H9 (cell line): ENCODE results near the gene ARID3A. TPM values are rescaled to one million over a fixed set of nuclear protein-coding genes. Genes with fewer than 3 reads are reported as not detected.

Source experiments
- DNase-seq: peaks from one replicate; pipeline ENCODE4 v3.0.0-alpha.2; 2017
- H2AFZ ChIP-seq: one replicate; pipeline ENCODE4 v1.6.1; 2013; ENCODE audit warnings: mild to moderate bottlenecking, low read length, control low read depth, moderate library complexity
- H2AK5ac ChIP-seq: 2 replicates; pipeline ENCODE4 v1.6.1; 2013; ENCODE audit warnings: low read length, control low read depth, mixed read lengths; ENCODE audit not compliant: insufficient read length
- H2BK120ac ChIP-seq: one replicate; pipeline ENCODE4 v1.6.1; 2013; ENCODE audit warnings: low read depth, mild to moderate bottlenecking, low read length, control low read depth, inconsistent platforms; ENCODE audit not compliant: poor library complexity, severe bottlenecking
- H2BK12ac ChIP-seq: 2 replicates; pipeline ENCODE4 v1.6.1; 2013; ENCODE audit warnings: low read length, control low read depth, mixed read lengths, low read depth; ENCODE audit not compliant: insufficient read length
- H2BK15ac ChIP-seq: 2 replicates; pipeline ENCODE4 v1.6.1; 2013; ENCODE audit warnings: low read depth, low read length, control low read depth
- H2BK20ac ChIP-seq: one replicate; pipeline ENCODE4 v1.6.1; 2013; ENCODE audit warnings: low read depth, mild to moderate bottlenecking, low read length, control low read depth, inconsistent platforms; ENCODE audit not compliant: poor library complexity, severe bottlenecking
- H2BK5ac ChIP-seq: 2 replicates; pipeline ENCODE4 v1.6.1; 2013; ENCODE audit warnings: low read length, control low read depth, mixed read lengths; ENCODE audit not compliant: insufficient read length
- H3K14ac ChIP-seq: 2 replicates; pipeline ENCODE4 v1.6.1; 2013; ENCODE audit warnings: low read length, control low read depth; ENCODE audit not compliant: insufficient read depth
- H3K18ac ChIP-seq: 2 replicates; pipeline ENCODE4 v1.6.1; 2013; ENCODE audit warnings: low read depth, mild to moderate bottlenecking, mixed read lengths, low read length, control low read depth; ENCODE audit not compliant: insufficient read length
- H3K23ac ChIP-seq: 2 replicates; pipeline ENCODE4 v1.6.1; 2013; ENCODE audit warnings: low read length, control low read depth, mixed read lengths, low read depth; ENCODE audit not compliant: insufficient read length
- H3K23me2 ChIP-seq: 2 replicates; pipeline ENCODE4 v1.6.1; 2013; ENCODE audit warnings: low read depth, mild to moderate bottlenecking, mixed read lengths, low read length, control low read depth; ENCODE audit not compliant: insufficient read length, poor library complexity, severe bottlenecking
- H3K27ac ChIP-seq: 2 replicates; pipeline ENCODE4 v1.5.1; 2013; ENCODE audit warnings: low read length, control low read depth, mixed read lengths, low read depth; ENCODE audit not compliant: insufficient read length
- H3K27me3 ChIP-seq: 2 replicates; pipeline ENCODE4 v1.6.1; 2013; ENCODE audit warnings: low read length, control low read depth, inconsistent platforms; ENCODE audit not compliant: insufficient read depth
- H3K4ac ChIP-seq: 2 replicates; pipeline ENCODE4 v1.6.1; 2013; ENCODE audit warnings: low read depth, mild to moderate bottlenecking, control low read depth, inconsistent platforms, low read length, moderate library complexity
- H3K4me1 ChIP-seq: 2 replicates; pipeline ENCODE4 v1.6.1; 2013; ENCODE audit warnings: low read length, control low read depth, inconsistent platforms; ENCODE audit not compliant: insufficient read depth
- H3K4me2 ChIP-seq: 2 replicates; pipeline ENCODE4 v1.6.1; 2013; ENCODE audit warnings: low read length, control low read depth, mixed read lengths; ENCODE audit not compliant: insufficient read length, insufficient read depth
- H3K56ac ChIP-seq: 2 replicates; pipeline ENCODE4 v1.6.1; 2013; ENCODE audit warnings: low read depth, mild to moderate bottlenecking, mixed read lengths, low read length, control low read depth; ENCODE audit not compliant: insufficient read length
- H3K79me1 ChIP-seq: 2 replicates; pipeline ENCODE4 v1.6.1; 2013; ENCODE audit warnings: low read depth, mild to moderate bottlenecking, moderate library complexity, low read length, control low read depth, inconsistent platforms; ENCODE audit not compliant: insufficient read depth, poor library complexity, severe bottlenecking
- H3K79me2 ChIP-seq: 2 replicates; pipeline ENCODE4 v1.6.1; 2013; ENCODE audit warnings: low read length, control low read depth, inconsistent platforms; ENCODE audit not compliant: insufficient read depth
- H3K9ac ChIP-seq: 2 replicates; pipeline ENCODE4 v1.6.1; 2013; ENCODE audit warnings: low read length, control low read depth, mixed read lengths; ENCODE audit not compliant: insufficient read length; ENCODE audit errors: extremely low read depth
- H3K9me3 ChIP-seq: one replicate; pipeline ENCODE4 v1.6.1; 2013; ENCODE audit warnings: low read depth, low read length, inconsistent platforms; ENCODE audit not compliant: control insufficient read depth
- H3T11ph ChIP-seq: one replicate; pipeline ENCODE4 v1.6.1; 2013; ENCODE audit warnings: mild to moderate bottlenecking, low read length, control low read depth, inconsistent platforms
- H4K20me1 ChIP-seq: one replicate; pipeline ENCODE4 v1.6.1; 2013; ENCODE audit not compliant: control insufficient read depth, insufficient read length, insufficient read depth
- H4K5ac ChIP-seq: 2 replicates; pipeline ENCODE4 v1.6.1; 2013; ENCODE audit warnings: low read depth, mild to moderate bottlenecking, mixed read lengths, low read length, control low read depth; ENCODE audit not compliant: insufficient read length
- H4K8ac ChIP-seq: replicated peaks from 2 replicates; pipeline ENCODE4 v1.6.1; 2013; ENCODE audit warnings: low read length, control low read depth, mixed read lengths, low read depth; ENCODE audit not compliant: insufficient read length
- H4K91ac ChIP-seq: 2 replicates; pipeline ENCODE4 v1.6.1; 2013; ENCODE audit warnings: low read depth, mild to moderate bottlenecking, moderate library complexity, mixed read lengths, low read length, control low read depth; ENCODE audit not compliant: insufficient read length
- H3K27ac Mint-ChIP-seq, 3 experiments: 2 replicates in 2 of 3; 3 replicates in 1 of 3; pipeline ENCODE4 v1.8.0; 2020 to 2021; ENCODE audit warnings: mixed read lengths in 3 of 3, mild to moderate bottlenecking in 1 of 3, moderate library complexity in 1 of 3
- H3K27me3 Mint-ChIP-seq: 2 replicates; pipeline ENCODE4 v1.8.0; 2021; ENCODE audit warnings: low read depth, mild to moderate bottlenecking, moderate library complexity, mixed read lengths
- H3K36me3 Mint-ChIP-seq, 3 experiments: 2 replicates in 2 of 3; 3 replicates in 1 of 3; pipeline ENCODE4 v1.8.0; 2020 to 2021; ENCODE audit warnings: low read depth in 3 of 3, mixed read lengths in 3 of 3; ENCODE audit not compliant: insufficient read depth in 1 of 3
- H3K4me1 Mint-ChIP-seq, 2 experiments: 2 replicates each; pipeline ENCODE4 v1.8.0; 2020; ENCODE audit warnings: mixed read lengths in 2 of 2
- H3K4me3 Mint-ChIP-seq, 2 experiments: 2 replicates in 1 of 2; 3 replicates in 1 of 2; pipeline ENCODE4 v1.8.0; 2020 to 2021; ENCODE audit warnings: mild to moderate bottlenecking in 2 of 2, mixed read lengths in 2 of 2, moderate library complexity in 1 of 2
- H3K9me3 Mint-ChIP-seq, 2 experiments: 2 replicates in 1 of 2; 3 replicates in 1 of 2; pipeline ENCODE4 v1.8.0; 2020; ENCODE audit warnings: mild to moderate bottlenecking in 2 of 2, mixed read lengths in 2 of 2, moderate library complexity in 1 of 2
- CTCF ChIP-seq: fragments of 200-600 bp; sonication (generic); conservative IDR thresholded peaks from 3 replicates; pipeline ENCODE4 v1.8.0; 2021; ENCODE audit warnings: antibody characterized with exemption, mild to moderate bottlenecking
- WGBS: extraction: QIAGEN DNeasy Blood & Tissue Kit; methylation state at CpG from one replicate; pipeline ENCODE4 v1.1.7; 2013; ENCODE audit warnings: missing lambda C conversion rate, low lambda C conversion rate, mixed read lengths; ENCODE audit not compliant: insufficient read length; ENCODE audit errors: extremely low coverage; 5-methylcytosine and 5-hydroxymethylcytosine counted together
- total RNA-seq: library from RNA; stranded (reverse); gene quantifications from 2 replicates; pipeline ENCODE4 v1.2.1, GENCODE V29; 2021

Gene ARID3A
- total RNA-seq, 1 experiment from 2014 or later, result 98.3 TPM

- H3K9ac ChIP-seq, result no peak overlapping the region
- WGBS, result no CpG with 5 or more reads among the region's 37 CpGs
- no peak for TF ChIP-seq CTCF
These were observed 46.0 kb upstream of the ARID3A start for GRCh38 chr19:879711-880438.

More at GRCh38 chr19:879711-880438, 46.0 kb upstream of the ARID3A start:
- Histone ChIP-seq H3K23me2 (peaks cover 3% of the 10 kb centered on the region), H2AK5ac (no peak overlapping the region), H2AFZ (no peak overlapping the region), H3T11ph (no peak overlapping the region), H3K4me1 (no peaks in the 10 kb centered on the region), H4K5ac (no peak overlapping the region), H2BK120ac (no peak overlapping the region), H3K27ac (no peak overlapping the region), H3K23ac (no peak overlapping the region), H3K18ac (no peak overlapping the region), H3K27me3 (no peaks in the 10 kb centered on the region), H3K4me2 (no peak overlapping the region), H3K56ac (no peak overlapping the region), H3K9me3 (no peaks in the 10 kb centered on the region), H4K8ac (no peak overlapping the region), H2BK12ac (no peak overlapping the region), H4K20me1 (no peaks in the 10 kb centered on the region), H2BK20ac (no peak overlapping the region), H3K79me2 (no peaks in the 10 kb centered on the region), H2BK5ac (no peak overlapping the region), H3K79me1 (no peaks in the 10 kb centered on the region), H3K4ac (no peak overlapping the region), H4K91ac (no peak overlapping the region), H3K14ac (no peak overlapping the region), H2BK15ac (no peak overlapping the region)
- Mint-ChIP-seq H3K4me3 (no peak overlapping the region), H3K27ac (no peak overlapping the region), H3K9me3 (no peaks in the 10 kb centered on the region), H3K27me3 (no peaks in the 10 kb centered on the region), H3K4me1 (no peaks in the 10 kb centered on the region), H3K36me3 (peaks cover 32 to 59% (median 42%) of the 10 kb centered on the region in 3 experiments)
- no peak for DNase-seq
